Keratinocyte (primary cell): ENCODE measurements around the gene SLC25A42.

Source experiments
- EZH2 ChIP-seq: IDR thresholded peaks from one replicate; pipeline ENCODE4 v1.6.1; 2012; ENCODE audit warnings: inconsistent platforms, mild to moderate bottlenecking, low read length, moderate library complexity
- TF ChIP-seq, protein P1 (sequence below), 3 experiments: IDR thresholded peaks in 1 of 3; conservative IDR thresholded peaks in 1 of 3; optimal IDR thresholded peaks in 1 of 3; 2 replicates in 2 of 3; 3 replicates in 1 of 3; pipeline versions ENCODE3 to v1.5.1; 2011; ENCODE audit warnings: low read length in 3 of 3, mild to moderate bottlenecking in 3 of 3, moderate library complexity in 2 of 3, control low read depth in 1 of 3, inconsistent platforms in 1 of 3; ENCODE audit not compliant: insufficient read depth in 2 of 3; ENCODE audit errors: extremely low read depth in 1 of 3

DNA sequence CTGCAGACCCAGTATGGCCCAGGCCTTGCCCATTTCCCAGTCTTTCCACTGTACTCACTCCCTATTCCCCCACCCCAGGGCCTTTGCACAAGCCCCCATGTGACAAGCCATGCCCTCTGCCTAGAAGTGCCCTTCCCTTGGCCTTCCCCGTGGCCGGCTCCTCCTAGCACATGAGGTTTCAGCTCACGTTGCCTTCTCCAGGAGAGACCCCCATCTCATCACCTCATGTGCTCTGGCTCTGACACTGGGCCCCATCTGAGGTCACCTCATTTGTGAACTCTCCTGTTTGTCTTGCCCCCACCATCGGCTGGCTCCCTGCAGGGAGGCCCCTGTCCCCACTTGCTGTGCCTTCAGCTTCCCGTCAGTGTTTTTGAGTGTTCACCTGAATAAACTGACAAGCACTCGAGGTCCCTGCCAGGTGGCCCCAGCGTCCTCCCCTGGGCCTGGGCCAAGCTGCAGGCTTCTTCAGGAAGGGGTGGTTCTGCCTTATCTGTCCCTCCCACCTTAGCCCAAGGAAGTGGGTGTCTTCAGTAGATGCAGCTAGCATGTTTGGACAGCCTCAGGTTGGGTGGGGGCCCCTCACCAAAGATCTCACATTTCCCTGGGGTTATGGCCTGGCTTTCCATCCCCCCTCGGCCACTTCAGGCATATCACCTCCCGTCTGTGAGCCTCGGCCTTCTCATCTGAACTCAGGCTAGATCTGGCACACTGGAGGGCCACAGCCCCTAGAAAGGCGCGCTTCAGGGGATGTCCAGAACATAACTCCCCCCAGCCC, 3.8 kb upstream of the SLC25A42 start:
- no peak for TF ChIP-seq EZH2
- TF ChIP-seq, protein P1, sequence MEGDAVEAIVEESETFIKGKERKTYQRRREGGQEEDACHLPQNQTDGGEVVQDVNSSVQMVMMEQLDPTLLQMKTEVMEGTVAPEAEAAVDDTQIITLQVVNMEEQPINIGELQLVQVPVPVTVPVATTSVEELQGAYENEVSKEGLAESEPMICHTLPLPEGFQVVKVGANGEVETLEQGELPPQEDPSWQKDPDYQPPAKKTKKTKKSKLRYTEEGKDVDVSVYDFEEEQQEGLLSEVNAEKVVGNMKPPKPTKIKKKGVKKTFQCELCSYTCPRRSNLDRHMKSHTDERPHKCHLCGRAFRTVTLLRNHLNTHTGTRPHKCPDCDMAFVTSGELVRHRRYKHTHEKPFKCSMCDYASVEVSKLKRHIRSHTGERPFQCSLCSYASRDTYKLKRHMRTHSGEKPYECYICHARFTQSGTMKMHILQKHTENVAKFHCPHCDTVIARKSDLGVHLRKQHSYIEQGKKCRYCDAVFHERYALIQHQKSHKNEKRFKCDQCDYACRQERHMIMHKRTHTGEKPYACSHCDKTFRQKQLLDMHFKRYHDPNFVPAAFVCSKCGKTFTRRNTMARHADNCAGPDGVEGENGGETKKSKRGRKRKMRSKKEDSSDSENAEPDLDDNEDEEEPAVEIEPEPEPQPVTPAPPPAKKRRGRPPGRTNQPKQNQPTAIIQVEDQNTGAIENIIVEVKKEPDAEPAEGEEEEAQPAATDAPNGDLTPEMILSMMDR (optimal IDR thresholded peaks at IDR 0.05 in 1 of 3, IDR thresholded peaks at IDR 0.05 in 1 of 3, conservative IDR thresholded peaks at IDR 0.05 in 1 of 3; ENCODE audit: extremely low read depth in 1 of 3, insufficient read depth in 2 of 3, low read length in 3 of 3), result no peak
